Measurements from ENCODE around the gene TTLL12. TPM values are rescaled to one million over a fixed set of nuclear protein-coding genes. Genes with fewer than 3 reads are reported as not detected.

Gene TTLL12
- polyA plus RNA-seq, 4 donors = 19.7 to 60.6 (median 27.8) TPM

DNA sequence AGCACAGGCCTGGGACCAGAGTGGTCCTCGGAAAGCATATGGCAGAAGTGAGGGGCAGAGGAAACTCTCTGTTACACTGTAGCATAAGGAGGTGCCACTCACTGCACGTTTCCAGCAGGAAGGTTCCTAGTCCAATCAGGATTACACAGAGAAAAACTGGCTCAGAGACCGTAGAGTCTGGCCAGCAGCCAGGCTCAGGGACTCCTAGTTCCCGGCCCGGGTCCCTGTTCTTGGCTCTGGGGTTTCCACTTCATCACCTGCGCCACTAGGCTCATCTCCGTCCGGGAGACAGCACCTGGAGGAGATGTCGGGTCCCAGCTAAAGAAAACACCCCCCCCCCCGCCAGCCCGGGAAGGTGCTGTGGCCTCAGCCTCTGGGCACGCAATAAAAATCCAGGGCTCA lies 1.1 kb downstream of the TTLL12 start:
- FAIRE-seq (no peak), DNase-seq (peak; percentile 56 to 78)
- Histone ChIP-seq H3K27me3 (ENCODE audit: control insufficient read depth in 3 of 3, insufficient read depth in 3 of 3, low read length in 3 of 3) (no peaks in the 10 kb centered on the region), H3K36me3 (ENCODE audit: control insufficient read depth in 3 of 3, insufficient read depth in 2 of 3, low read depth in 1 of 3, low read length in 3 of 3) (peaks cover 0 to 32% (median 0%) of the 10 kb centered on the region in 3 donors), H3K27ac (ENCODE audit: low read depth in 1 of 3, low read length in 2 of 3) (peak overlapping the region in 2 of 3 donors; percentile 37 to 87), H3K4me3 (ENCODE audit: low read depth in 1 of 3, low read length in 3 of 3) (peak overlapping the region; percentile 54 to 75 (median 59)), H3K4me1 (ENCODE audit: control insufficient read depth in 3 of 3, insufficient read depth in 2 of 3, low read depth in 1 of 3, low read length in 2 of 3) (peaks cover 0 to 21% (median 4%) of the 10 kb centered on the region in 3 donors), H3K9me3 (ENCODE audit: control insufficient read depth in 2 of 2, insufficient read depth in 1 of 2, low read depth in 1 of 2, low read length in 1 of 2) (no peaks in the 10 kb centered on the region)
- whole genome bisulfite sequencing, 3 donors = 9 to 20% (median 11%) methylated on average over 11 to 12 of the region's 12 CpGs

DNA sequence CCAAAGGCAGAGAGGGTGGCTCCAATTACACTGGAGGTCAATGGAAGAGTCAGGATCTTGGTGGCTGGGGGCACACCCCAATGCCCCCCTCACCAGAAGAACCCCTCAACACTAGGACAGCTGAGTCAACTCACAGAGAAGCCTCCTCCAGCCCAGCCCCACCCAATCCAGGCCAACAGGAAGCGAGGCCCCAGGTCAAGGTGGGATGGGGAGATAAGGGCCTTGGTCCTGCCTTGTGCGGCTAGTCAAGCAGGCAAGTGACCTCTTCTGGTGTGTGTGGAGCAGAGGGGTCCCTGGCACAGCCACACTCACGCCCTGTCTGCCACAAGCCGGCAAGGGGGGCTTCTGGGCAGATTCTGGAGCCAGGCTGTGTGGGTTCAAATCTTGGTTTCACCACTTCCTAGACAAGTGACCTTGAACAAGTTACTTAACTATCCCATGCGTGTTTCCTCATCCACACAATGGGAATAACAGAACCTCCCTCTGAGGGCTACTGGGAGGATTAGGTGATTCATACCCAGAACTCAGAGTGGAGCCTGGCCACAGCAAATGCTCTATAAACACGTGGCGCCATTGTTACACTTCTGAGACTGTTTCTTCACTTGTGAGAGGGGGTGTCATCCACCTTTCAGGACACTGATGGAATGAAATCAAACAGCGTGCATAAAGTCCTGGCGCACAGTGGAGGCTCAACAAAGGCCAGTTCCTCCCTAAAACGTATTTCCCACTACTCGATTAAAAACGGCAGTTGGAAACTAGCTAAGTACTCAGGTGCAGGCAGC lies 3.2 kb downstream of the TTLL12 start:
- H3K27me3 ChIP-seq (ENCODE audit: control insufficient read depth in 3 of 3, insufficient read depth in 3 of 3, low read length in 3 of 3) = no peaks in the 10 kb centered on the region
- no peak overlapping the region for H3K4me3 ChIP-seq (ENCODE audit: low read depth in 1 of 3, low read length in 3 of 3)
- DNase-seq (no peak), FAIRE-seq (no peak)
- H3K9me3 ChIP-seq (ENCODE audit: control insufficient read depth in 2 of 2, insufficient read depth in 1 of 2, low read depth in 1 of 2, low read length in 1 of 2) = no peaks in the 10 kb centered on the region
- peaks cover 0 to 21% (median 4%) of the 10 kb centered on the region in 3 donors for H3K4me1 ChIP-seq (ENCODE audit: control insufficient read depth in 3 of 3, insufficient read depth in 2 of 3, low read depth in 1 of 3, low read length in 2 of 3)
- peaks cover 0 to 54% (median 2%) of the 10 kb centered on the region in 3 donors for H3K36me3 ChIP-seq (ENCODE audit: control insufficient read depth in 3 of 3, insufficient read depth in 2 of 3, low read depth in 1 of 3, low read length in 3 of 3)
- H3K27ac ChIP-seq (ENCODE audit: low read depth in 1 of 3, low read length in 2 of 3) = no peak overlapping the region
- WGBS, 3 donors = 81 to 87% (median 84%) methylated on average over 12 of the region's 12 CpGs

DNA sequence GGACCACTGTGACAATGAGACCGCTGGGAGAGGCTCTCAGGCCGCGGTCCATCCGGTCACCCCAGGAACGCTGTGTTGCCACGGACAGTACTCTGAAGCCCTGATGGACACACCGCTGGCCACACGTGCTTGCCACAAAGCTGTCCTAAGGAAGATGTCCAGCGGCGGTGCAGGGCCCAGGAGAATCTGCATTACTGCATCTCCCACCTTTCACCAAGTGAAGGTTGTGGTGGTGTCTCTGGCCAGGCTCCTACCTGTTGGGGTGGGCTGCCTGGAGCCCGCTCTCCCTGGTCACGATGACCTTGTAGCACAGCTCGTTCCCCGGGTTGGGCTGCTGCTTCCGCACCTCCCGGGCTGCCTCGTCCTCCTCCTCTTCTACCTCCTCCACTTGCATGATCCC lies 4.2 kb downstream of the TTLL12 start:
- no peak for DNase-seq
- 94 to 97% (median 96%) methylated on average over 17 of the region's 17 CpGs for WGBS, 3 donors
- Histone ChIP-seq H3K4me1 (ENCODE audit: control insufficient read depth in 3 of 3, insufficient read depth in 2 of 3, low read depth in 1 of 3, low read length in 2 of 3) (peaks cover 0 to 21% (median 4%) of the 10 kb centered on the region in 3 donors), H3K27me3 (ENCODE audit: control insufficient read depth in 3 of 3, insufficient read depth in 3 of 3, low read length in 3 of 3) (no peaks in the 10 kb centered on the region), H3K27ac (ENCODE audit: low read depth in 1 of 3, low read length in 2 of 3) (no peak overlapping the region), H3K9me3 (ENCODE audit: control insufficient read depth in 2 of 2, insufficient read depth in 1 of 2, low read depth in 1 of 2, low read length in 1 of 2) (no peaks in the 10 kb centered on the region), H3K36me3 (ENCODE audit: control insufficient read depth in 3 of 3, insufficient read depth in 2 of 3, low read depth in 1 of 3, low read length in 3 of 3) (peaks cover 0 to 61% (median 2%) of the 10 kb centered on the region in 3 donors), H3K4me3 (ENCODE audit: low read depth in 1 of 3, low read length in 3 of 3) (no peak overlapping the region)
- FAIRE-seq = no peak

DNA sequence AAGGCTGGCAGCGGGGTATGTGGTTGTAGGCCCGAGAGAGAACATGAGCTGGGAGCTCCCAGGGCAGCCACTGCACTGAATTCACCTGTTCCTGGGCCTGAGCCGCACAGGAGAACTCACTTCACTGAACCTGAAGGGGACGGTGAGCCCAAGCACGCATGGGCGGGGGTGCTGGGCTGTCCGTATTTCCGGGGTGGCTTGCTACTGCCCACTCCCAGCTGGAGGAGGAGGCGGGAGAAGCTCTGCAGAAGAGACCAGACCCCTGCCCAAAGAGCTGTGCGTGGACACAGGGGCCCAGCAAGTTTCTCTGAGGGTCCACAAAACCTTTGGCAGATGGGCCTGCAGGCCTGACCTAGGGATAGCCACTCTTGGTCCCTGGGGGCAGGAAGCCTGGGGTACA lies 4.8 kb downstream of the TTLL12 start:
- Histone ChIP-seq H3K27ac (ENCODE audit: low read depth in 1 of 3, low read length in 2 of 3) (no peak overlapping the region), H3K4me3 (ENCODE audit: low read depth in 1 of 3, low read length in 3 of 3) (no peak overlapping the region), H3K9me3 (ENCODE audit: control insufficient read depth in 2 of 2, insufficient read depth in 1 of 2, low read depth in 1 of 2, low read length in 1 of 2) (no peaks in the 10 kb centered on the region), H3K36me3 (ENCODE audit: control insufficient read depth in 3 of 3, insufficient read depth in 2 of 3, low read depth in 1 of 3, low read length in 3 of 3) (peaks cover 0 to 67% (median 2%) of the 10 kb centered on the region in 3 donors), H3K4me1 (ENCODE audit: control insufficient read depth in 3 of 3, insufficient read depth in 2 of 3, low read depth in 1 of 3, low read length in 2 of 3) (peaks cover 0 to 21% (median 4%) of the 10 kb centered on the region in 3 donors), H3K27me3 (ENCODE audit: control insufficient read depth in 3 of 3, insufficient read depth in 3 of 3, low read length in 3 of 3) (no peaks in the 10 kb centered on the region)
- DNase-seq = no peak
- 94 to 96% (median 96%) methylated on average over 10 of the region's 10 CpGs for WGBS, 3 donors
- FAIRE-seq = no peak

DNA sequence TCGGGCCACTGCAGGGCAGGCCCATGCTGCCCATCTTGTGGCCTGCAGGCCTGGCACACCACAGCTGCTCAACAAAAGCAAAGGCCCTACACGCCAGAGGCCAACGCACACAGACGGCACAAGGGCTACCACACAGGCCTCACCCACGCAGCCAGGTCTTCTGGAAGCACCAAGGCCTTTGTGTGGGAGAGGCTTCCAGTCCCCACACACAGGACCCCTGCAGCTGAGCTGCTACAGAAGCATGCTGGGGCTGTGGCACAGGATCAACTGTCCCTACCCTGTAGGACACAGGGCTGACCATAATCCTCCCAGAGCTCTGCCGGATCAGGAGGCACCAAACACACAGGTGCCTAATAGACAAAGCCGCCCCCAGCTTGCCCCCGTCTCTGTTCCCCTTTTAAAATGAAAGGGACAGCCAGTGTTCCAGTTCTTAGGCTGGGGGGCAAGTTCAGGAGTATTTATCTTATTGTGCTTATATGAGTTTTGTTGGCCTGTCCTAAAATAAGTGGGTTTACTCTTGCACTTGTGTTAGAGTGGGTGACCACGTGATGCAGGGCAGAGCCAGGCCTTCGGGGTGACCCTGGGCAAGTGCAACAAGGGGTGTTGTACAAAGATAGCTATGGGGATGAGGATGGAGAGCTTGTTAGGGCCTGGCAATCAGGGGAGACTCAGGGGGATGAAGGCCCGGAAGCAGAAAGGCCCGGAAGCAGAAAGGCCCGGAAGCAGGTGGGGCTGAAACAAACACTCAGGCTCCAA lies 5.4 kb downstream of the TTLL12 start:
- FAIRE-seq (no peak), DNase-seq (no peak)
- Histone ChIP-seq H3K4me3 (ENCODE audit: low read depth in 1 of 3, low read length in 3 of 3) (no peak overlapping the region), H3K9me3 (ENCODE audit: control insufficient read depth in 2 of 2, insufficient read depth in 1 of 2, low read depth in 1 of 2, low read length in 1 of 2) (no peaks in the 10 kb centered on the region), H3K27me3 (ENCODE audit: control insufficient read depth in 3 of 3, insufficient read depth in 3 of 3, low read length in 3 of 3) (no peaks in the 10 kb centered on the region), H3K27ac (ENCODE audit: low read depth in 1 of 3, low read length in 2 of 3) (no peak overlapping the region), H3K36me3 (ENCODE audit: control insufficient read depth in 3 of 3, insufficient read depth in 2 of 3, low read depth in 1 of 3, low read length in 3 of 3) (peaks cover 0 to 73% (median 2%) of the 10 kb centered on the region in 3 donors), H3K4me1 (ENCODE audit: control insufficient read depth in 3 of 3, insufficient read depth in 2 of 3, low read depth in 1 of 3, low read length in 2 of 3) (peaks cover 0 to 21% (median 4%) of the 10 kb centered on the region in 3 donors)
- 94 to 97% (median 95%) methylated on average over 13 of the region's 13 CpGs for WGBS, 3 donors

DNA sequence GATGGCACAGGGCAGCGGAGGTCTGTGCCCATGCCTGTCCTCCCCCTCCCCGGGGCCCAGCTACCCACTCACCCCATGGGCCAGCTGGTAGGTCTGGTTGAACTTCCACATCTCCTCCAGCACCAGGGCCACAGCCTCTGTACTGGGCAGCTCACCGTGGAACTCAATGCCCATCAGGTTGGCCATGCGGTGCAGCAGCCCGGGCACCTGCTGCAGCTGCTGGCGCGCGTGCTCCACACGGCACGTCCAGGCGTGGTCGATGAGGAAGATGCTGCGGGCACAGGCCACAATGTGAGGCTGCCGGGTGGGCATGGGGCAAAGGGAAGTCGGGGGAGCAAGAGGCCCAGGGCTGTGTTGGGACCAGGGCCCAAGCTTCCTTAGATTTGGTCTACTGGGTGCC lies 6.3 kb downstream of the TTLL12 start:
- 90 to 97% (median 93%) methylated on average over 15 of the region's 15 CpGs for WGBS, 3 donors
- H3K9me3 ChIP-seq (ENCODE audit: control insufficient read depth in 2 of 2, insufficient read depth in 1 of 2, low read depth in 1 of 2, low read length in 1 of 2) = no peaks in the 10 kb centered on the region
- no peaks in the 10 kb centered on the region for H3K27me3 ChIP-seq (ENCODE audit: control insufficient read depth in 3 of 3, insufficient read depth in 3 of 3, low read length in 3 of 3)
- FAIRE-seq (no peak), DNase-seq (no peak)
- no peak overlapping the region for H3K4me3 ChIP-seq (ENCODE audit: low read depth in 1 of 3, low read length in 3 of 3)
- H3K36me3 ChIP-seq (ENCODE audit: control insufficient read depth in 3 of 3, insufficient read depth in 2 of 3, low read depth in 1 of 3, low read length in 3 of 3) = peaks cover 0 to 81% (median 2%) of the 10 kb centered on the region in 3 donors
- peaks cover 0 to 19% (median 4%) of the 10 kb centered on the region in 3 donors for H3K4me1 ChIP-seq (ENCODE audit: control insufficient read depth in 3 of 3, insufficient read depth in 2 of 3, low read depth in 1 of 3, low read length in 2 of 3)
- no peak overlapping the region for H3K27ac ChIP-seq (ENCODE audit: low read depth in 1 of 3, low read length in 2 of 3)

DNA sequence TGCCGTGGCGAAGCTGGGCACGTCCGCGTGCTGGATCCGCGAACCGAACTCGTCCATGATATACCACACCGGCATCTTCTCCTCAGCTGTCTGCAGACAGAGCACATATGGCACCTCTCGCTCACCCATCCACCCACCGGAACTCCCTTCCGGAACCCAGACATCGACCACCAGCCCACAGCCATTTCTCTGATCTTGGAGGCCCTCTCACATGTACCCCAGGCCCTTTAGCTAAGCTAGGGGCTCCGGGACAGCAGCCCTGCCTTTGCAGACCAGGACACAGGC lies 7.1 kb downstream of the TTLL12 start:
- DNase-seq (no peak), FAIRE-seq (no peak)
- Histone ChIP-seq H3K4me3 (ENCODE audit: low read depth in 1 of 3, low read length in 3 of 3) (no peak overlapping the region), H3K36me3 (ENCODE audit: control insufficient read depth in 3 of 3, insufficient read depth in 2 of 3, low read depth in 1 of 3, low read length in 3 of 3) (peaks cover under 1 to 90% (median 2%) of the 10 kb centered on the region in 3 donors), H3K4me1 (ENCODE audit: control insufficient read depth in 3 of 3, insufficient read depth in 2 of 3, low read depth in 1 of 3, low read length in 2 of 3) (peaks cover 0 to 13% (median 4%) of the 10 kb centered on the region in 3 donors), H3K27me3 (ENCODE audit: control insufficient read depth in 3 of 3, insufficient read depth in 3 of 3, low read length in 3 of 3) (no peaks in the 10 kb centered on the region), H3K27ac (ENCODE audit: low read depth in 1 of 3, low read length in 2 of 3) (no peak overlapping the region), H3K9me3 (ENCODE audit: control insufficient read depth in 2 of 2, insufficient read depth in 1 of 2, low read depth in 1 of 2, low read length in 1 of 2) (no peaks in the 10 kb centered on the region)
- WGBS, 3 donors = 95 to 99% (median 97%) methylated on average over 15 of the region's 15 CpGs

DNA sequence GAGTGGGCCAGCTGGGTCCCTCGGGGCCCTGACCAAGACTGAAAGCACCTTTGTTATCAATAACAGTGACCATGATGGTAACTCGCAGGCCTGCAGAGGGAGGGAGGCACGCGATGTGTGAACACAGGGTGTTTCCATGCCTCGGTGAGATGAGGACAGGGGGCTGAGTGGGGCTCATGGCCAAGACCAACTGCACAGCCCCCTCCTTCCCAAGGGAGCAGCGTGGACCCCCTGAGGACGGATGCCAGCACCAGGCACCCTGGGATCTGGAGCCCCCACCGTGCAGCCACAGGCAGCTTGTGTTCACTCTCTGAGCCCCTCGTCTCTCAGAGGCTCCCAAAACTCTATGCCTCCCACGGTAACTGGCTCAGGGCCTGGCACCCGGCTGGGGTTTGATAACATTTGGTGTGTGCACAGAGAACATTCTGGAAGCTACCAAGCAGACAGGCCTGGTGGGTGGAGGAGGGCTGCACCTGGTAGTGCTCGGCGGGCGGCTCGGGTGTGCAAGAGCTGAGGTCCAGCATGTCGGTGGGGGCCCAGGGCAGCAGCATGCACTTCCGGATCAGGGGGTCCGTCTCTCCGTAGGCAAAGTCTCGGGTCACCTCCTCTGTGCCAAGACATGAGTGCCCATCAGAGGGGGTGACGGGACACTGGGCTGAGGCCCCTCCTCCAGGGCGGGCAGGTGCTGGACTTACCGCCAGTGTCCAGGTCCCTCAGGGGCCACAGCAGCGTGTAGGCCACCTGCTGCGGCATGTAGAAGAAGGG lies 7.6 kb downstream of the TTLL12 start:
- H3K4me1 ChIP-seq (ENCODE audit: control insufficient read depth in 3 of 3, insufficient read depth in 2 of 3, low read depth in 1 of 3, low read length in 2 of 3) = peaks cover 0 to 10% (median 0%) of the 10 kb centered on the region in 3 donors
- WGBS, 3 donors = 95 to 97% (median 96%) methylated on average over 21 to 25 of the region's 25 CpGs
- no peak overlapping the region for H3K4me3 ChIP-seq (ENCODE audit: low read depth in 1 of 3, low read length in 3 of 3)
- H3K36me3 ChIP-seq (ENCODE audit: control insufficient read depth in 3 of 3, insufficient read depth in 2 of 3, low read depth in 1 of 3, low read length in 3 of 3) = peaks cover 4 to 91% (median 5%) of the 10 kb centered on the region in 3 donors
- FAIRE-seq (no peak), DNase-seq (no peak)
- H3K27me3 ChIP-seq (ENCODE audit: control insufficient read depth in 3 of 3, insufficient read depth in 3 of 3, low read length in 3 of 3) = no peaks in the 10 kb centered on the region
- H3K27ac ChIP-seq (ENCODE audit: low read depth in 1 of 3, low read length in 2 of 3) = no peak overlapping the region
- no peaks in the 10 kb centered on the region for H3K9me3 ChIP-seq (ENCODE audit: control insufficient read depth in 2 of 2, insufficient read depth in 1 of 2, low read depth in 1 of 2, low read length in 1 of 2)

Measured in small intestine (tissue), 7 donors.